Peyer's patch (tissue), 4 donors: Measurements from ENCODE around the gene ZDHHC22. TPM values are rescaled to one million over a fixed set of nuclear protein-coding genes. Genes with fewer than 3 reads are reported as not detected.

Source experiments
- DNase-seq, 3 donors: peaks; one replicate each; pipeline ENCODE4 v3.0.0-alpha.2; 2017 to 2019
- H3K27ac ChIP-seq, 4 donors: fragments of 200-600 bp; sonication (generic); one replicate each; pipeline ENCODE4 v1.5.1; 2016 to 2019
- H3K27me3 ChIP-seq, 2 donors: fragments of 200-600 bp; sonication (generic); one replicate each; pipeline ENCODE4 v1.5.1; 2019
- H3K36me3 ChIP-seq, 3 donors: fragments of 200-600 bp; sonication (generic); one replicate each; pipeline ENCODE4 v1.5.1; 2016 to 2019
- H3K4me1 ChIP-seq, 4 donors: fragments of 200-600 bp; sonication (generic); one replicate each; pipeline ENCODE4 v1.5.1; 2016 to 2019
- H3K4me3 ChIP-seq, 4 donors: fragments of 200-600 bp; sonication (generic); 1 replicate in 3 of 4; 2 replicates in 1 of 4; pipeline ENCODE4 v1.5.1; 2016 to 2019; ENCODE audit warnings: mild to moderate bottlenecking in 1 of 4
- H3K9me3 ChIP-seq, 4 donors: fragments of 200-600 bp; sonication (generic); one replicate each; pipeline ENCODE4 v1.5.1; 2016 to 2019; ENCODE audit warnings: mild to moderate bottlenecking in 1 of 4
- POLR2A ChIP-seq, 2 donors: fragments of 450-650 bp; IDR thresholded peaks; one replicate each; pipeline ENCODE4 v1.5.1; 2017; ENCODE audit warnings: antibody characterized with exemption in 2 of 2, mild to moderate bottlenecking in 2 of 2, moderate library complexity in 2 of 2
- total RNA-seq, 4 donors: library from RNA; depleted of rRNA; stranded (reverse); fragments of >200 nt; gene quantifications; one replicate each; pipeline ENCODE4 v1.1.0, GENCODE V29; 2016
- TF ChIP-seq, protein P1 (sequence below), 6 experiments: fragments of 450-650 bp in 4 of 6; fragments of 200-600 bp in 2 of 6; sonication (generic) in 1 of 6; IDR thresholded peaks; one replicate each; pipeline ENCODE4 v1.5.1; 2017 to 2019; ENCODE audit warnings: antibody characterized with exemption in 6 of 6, mild to moderate bottlenecking in 3 of 6, moderate library complexity in 1 of 6

The ZDHHC22 gene, protein sequence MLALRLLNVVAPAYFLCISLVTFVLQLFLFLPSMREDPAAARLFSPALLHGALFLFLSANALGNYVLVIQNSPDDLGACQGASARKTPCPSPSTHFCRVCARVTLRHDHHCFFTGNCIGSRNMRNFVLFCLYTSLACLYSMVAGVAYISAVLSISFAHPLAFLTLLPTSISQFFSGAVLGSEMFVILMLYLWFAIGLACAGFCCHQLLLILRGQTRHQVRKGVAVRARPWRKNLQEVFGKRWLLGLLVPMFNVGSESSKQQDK
- under 1 TPM in 1 of 4 donors, not detected in 3; 0.57 TPM for total RNA-seq

DNA sequence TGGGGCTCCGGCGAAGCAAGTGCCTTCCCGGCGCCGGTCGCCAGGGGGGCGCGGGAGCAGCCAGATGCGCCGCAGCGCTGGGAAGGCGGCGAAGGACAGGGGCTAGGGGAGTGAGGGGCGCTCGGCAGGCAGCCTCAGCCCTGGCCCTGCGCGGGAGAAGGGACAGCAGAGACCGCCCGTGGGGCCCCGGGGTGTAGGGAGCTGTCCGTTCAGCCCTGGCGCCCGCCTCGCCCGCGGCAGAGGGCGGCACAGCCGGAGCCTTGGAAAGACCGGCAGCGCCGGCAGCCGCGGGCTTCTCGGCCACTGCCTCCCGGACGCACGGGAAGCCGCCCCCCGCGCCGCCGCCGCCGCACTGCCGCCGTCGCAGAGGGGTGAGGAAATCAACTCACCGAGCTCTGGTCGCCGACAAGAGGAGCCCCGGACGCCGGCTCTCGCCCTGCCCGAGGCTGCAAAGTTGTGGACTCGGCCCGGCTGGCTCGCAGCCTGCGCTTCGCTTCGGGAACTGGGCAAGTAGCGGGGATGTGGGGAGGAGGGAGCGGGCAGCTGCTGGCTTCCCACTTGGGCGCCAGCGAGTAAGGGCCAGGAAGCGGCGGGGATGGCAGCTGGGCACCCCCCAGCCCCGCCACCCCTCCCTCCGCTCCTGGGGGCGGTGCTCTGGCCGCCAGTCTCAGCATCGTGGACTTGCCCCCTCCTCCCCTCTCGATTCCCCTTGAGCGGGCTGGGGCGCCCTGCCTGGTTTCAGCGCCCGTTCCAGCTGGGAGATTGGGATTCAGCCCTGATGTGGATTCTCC, at the start of gene ZDHHC22:
ZDHHC22 (minus strand) TSS at position 578 of the 791 bp plus-strand sequence. CDS start 2,053 bp downstream, outside the sequence.
- Histone ChIP-seq H3K27ac (no peak within 1 kb of the TSS), H3K9me3 (no peaks in the 10 kb centered on the region), H3K27me3 (peaks cover 0 to 32% of the 10 kb centered on the region in 2 donors), H3K36me3 (no peaks in the 10 kb centered on the region), H3K4me1 (peaks cover 0 to 31% (median 14%) of the 10 kb centered on the region in 4 donors), H3K4me3 (peak within 1 kb of the TSS; percentile 5 to 41 (median 29))
- DNase-seq: no peak
- TF ChIP-seq POLR2A (IDR thresholded peaks at IDR 0.05): no peak
- TF ChIP-seq, protein P1, sequence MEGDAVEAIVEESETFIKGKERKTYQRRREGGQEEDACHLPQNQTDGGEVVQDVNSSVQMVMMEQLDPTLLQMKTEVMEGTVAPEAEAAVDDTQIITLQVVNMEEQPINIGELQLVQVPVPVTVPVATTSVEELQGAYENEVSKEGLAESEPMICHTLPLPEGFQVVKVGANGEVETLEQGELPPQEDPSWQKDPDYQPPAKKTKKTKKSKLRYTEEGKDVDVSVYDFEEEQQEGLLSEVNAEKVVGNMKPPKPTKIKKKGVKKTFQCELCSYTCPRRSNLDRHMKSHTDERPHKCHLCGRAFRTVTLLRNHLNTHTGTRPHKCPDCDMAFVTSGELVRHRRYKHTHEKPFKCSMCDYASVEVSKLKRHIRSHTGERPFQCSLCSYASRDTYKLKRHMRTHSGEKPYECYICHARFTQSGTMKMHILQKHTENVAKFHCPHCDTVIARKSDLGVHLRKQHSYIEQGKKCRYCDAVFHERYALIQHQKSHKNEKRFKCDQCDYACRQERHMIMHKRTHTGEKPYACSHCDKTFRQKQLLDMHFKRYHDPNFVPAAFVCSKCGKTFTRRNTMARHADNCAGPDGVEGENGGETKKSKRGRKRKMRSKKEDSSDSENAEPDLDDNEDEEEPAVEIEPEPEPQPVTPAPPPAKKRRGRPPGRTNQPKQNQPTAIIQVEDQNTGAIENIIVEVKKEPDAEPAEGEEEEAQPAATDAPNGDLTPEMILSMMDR (IDR thresholded peaks at IDR 0.05): peak in 2 of 6 experiments; percentile 11 to 21

DNA sequence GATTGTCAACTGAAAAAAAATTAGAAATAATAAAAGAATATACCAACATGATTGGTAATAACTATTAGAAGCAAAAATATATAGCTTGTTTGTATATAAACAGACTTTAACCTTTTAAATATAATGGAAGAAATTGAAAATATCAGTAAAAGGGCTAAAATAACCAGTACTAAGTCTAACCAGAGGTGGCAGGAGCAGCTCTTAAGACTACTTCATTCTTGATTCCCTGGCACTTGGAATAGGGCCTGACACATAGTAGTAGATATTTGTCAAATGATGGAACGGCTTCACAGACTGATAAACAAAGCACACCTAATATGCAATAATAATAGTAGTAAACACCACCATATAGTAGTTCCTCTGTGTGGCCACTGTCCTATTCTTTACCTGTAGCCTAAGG, 49.4 kb upstream of the ZDHHC22 start:
- Histone ChIP-seq H3K36me3 (no peaks in the 10 kb centered on the region), H3K27me3 (no peaks in the 10 kb centered on the region), H3K4me3 (no peak overlapping the region), H3K4me1 (peaks cover 0 to 4% (median 0%) of the 10 kb centered on the region in 4 donors), H3K9me3 (no peaks in the 10 kb centered on the region), H3K27ac (no peak overlapping the region)
- no peak for DNase-seq
- no peak for TF ChIP-seq POLR2A (IDR thresholded peaks at IDR 0.05)
- TF ChIP-seq, protein P1 (IDR thresholded peaks at IDR 0.05): no peak

DNA sequence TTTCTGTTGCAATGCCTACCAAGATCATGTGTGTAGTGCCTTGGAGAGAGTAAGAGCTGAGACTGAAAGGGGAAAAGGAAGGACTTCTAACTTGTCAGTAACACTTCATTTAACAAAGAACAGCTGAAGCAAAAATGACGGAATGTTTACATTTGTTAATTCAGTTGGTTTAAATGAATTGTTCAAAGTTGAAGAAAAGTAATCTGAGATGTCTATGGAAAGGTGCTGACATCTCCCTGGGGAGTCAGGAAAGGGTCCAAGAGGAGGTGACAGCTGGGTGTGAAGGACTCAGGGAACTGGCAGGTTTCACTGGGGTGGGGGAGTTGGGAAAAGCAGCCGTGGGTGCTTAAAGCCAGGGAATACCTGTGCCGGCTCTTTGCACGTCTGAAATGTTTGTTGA, 47.9 kb upstream of the ZDHHC22 start:
- Histone ChIP-seq H3K4me3 (no peak overlapping the region), H3K36me3 (no peaks in the 10 kb centered on the region), H3K4me1 (peaks cover 0 to 4% (median 2%) of the 10 kb centered on the region in 4 donors), H3K27ac (no peak overlapping the region), H3K27me3 (no peaks in the 10 kb centered on the region), H3K9me3 (no peaks in the 10 kb centered on the region)
- no peak for TF ChIP-seq POLR2A (IDR thresholded peaks at IDR 0.05)
- TF ChIP-seq, protein P1 (IDR thresholded peaks at IDR 0.05): no peak
- DNase-seq: no peak

DNA sequence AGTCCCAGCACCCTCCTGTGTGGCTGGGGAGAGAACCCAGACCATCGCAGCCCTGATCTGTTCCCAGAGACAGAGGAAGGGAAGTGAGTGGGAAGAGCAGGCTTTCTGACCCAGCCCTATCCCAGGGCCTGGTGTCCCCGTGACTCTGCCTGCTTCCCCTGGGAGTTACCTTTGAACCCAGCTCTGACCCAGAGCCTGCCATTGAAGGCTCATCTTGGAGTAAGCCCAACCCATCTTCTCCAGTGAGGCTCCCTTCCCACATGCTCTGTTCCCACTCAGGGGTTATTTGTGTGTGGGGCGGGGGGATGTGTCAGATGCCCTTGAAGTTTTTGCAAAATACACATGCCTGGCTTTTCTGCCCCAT, 46.0 kb upstream of the ZDHHC22 start:
- Histone ChIP-seq H3K27ac (peak overlapping the region in 1 of 4 donors; percentile 48), H3K27me3 (no peaks in the 10 kb centered on the region), H3K9me3 (no peaks in the 10 kb centered on the region), H3K4me1 (peaks cover 0 to 13% (median 3%) of the 10 kb centered on the region in 4 donors), H3K36me3 (no peaks in the 10 kb centered on the region), H3K4me3 (no peak overlapping the region)
- TF ChIP-seq, protein P1 (IDR thresholded peaks at IDR 0.05): no peak
- no peak for TF ChIP-seq POLR2A (IDR thresholded peaks at IDR 0.05)
- no peak for DNase-seq

DNA sequence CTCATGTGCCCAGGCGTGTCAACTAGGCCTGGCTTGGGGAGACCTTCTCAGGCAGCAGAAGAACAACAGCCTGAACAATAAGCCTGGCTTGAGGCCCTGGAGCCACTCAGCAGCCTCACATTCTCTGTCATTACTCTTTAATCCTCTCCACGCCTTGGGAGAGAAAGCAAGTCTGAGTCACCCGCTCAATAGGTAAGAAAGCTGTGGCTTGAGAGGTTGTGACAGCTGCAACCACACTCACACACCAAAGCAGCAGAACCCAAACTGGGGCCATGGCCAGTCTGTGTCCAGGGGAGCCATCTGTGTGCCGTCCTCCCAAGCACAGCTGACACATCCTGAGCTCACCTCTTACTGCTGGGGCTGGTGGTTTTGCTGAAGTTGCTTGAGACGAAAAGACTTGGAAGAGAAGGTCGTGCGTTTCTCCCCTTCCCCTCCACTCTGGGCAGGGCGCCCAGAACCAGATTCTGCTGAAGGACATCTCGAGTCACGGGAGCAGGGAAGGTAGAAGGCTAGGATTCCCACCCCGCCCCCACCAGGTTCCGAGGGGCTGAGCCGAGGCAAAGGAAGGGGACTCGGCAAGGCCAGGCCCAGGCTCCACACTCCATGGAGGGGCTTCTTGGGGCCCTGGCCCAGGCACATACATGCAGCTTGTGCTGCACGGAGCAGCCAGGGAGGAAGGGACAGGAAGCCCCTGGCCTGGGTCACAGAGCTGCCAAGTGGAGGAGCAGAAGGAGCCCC, 45.5 kb upstream of the ZDHHC22 start:
- Histone ChIP-seq H3K27me3 (no peaks in the 10 kb centered on the region), H3K4me1 (peaks cover 0 to 17% (median 6%) of the 10 kb centered on the region in 4 donors), H3K4me3 (no peak overlapping the region), H3K36me3 (no peaks in the 10 kb centered on the region), H3K9me3 (no peaks in the 10 kb centered on the region), H3K27ac (peak overlapping the region in 1 of 4 donors; percentile 48)
- TF ChIP-seq POLR2A (IDR thresholded peaks at IDR 0.05): no peak
- DNase-seq: no peak
